ENCODE data around the gene FSCN2. TPM values are rescaled to one million over a fixed set of nuclear protein-coding genes. Genes with fewer than 3 reads are reported as not detected.

Gene FSCN2
- total RNA-seq, 2 donors from 2014 or later, result 7.0 to 13.5 TPM

DNA sequence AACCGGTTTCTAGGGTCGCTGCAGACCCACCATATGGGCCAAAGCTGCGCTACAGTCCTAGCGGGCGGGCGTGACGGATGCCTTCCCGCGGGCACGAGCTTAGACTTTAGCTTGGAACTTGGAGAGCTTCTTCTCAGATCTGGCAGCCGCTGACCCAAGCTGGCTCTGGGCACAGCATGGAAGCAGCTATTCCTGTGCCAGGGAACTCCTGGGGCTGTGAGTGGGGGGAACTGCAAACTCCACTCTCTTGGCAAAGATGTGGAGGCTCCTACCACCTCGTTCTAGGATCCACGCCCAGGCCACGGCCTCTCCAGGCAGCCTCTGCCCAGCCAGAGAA, 15.1 kb downstream of the FSCN2 start:
- Histone ChIP-seq H3K9me3 (no peaks in the 10 kb centered on the region), H3K27ac (no peak overlapping the region), H3K4me1 (peaks cover 11% of the 10 kb centered on the region), H3K4me3 (no peak overlapping the region), H3K27me3 (no peaks in the 10 kb centered on the region), H3K36me3 (replicated peaks in 1 of 2; ENCODE audit: insufficient read depth in 1 of 2, low read depth in 2 of 2) (peaks cover 6 to 8% of the 10 kb centered on the region in 2 donors)
- intact Hi-C loops (cut with DNase I), result no loop called here
- TF ChIP-seq, protein P1, sequence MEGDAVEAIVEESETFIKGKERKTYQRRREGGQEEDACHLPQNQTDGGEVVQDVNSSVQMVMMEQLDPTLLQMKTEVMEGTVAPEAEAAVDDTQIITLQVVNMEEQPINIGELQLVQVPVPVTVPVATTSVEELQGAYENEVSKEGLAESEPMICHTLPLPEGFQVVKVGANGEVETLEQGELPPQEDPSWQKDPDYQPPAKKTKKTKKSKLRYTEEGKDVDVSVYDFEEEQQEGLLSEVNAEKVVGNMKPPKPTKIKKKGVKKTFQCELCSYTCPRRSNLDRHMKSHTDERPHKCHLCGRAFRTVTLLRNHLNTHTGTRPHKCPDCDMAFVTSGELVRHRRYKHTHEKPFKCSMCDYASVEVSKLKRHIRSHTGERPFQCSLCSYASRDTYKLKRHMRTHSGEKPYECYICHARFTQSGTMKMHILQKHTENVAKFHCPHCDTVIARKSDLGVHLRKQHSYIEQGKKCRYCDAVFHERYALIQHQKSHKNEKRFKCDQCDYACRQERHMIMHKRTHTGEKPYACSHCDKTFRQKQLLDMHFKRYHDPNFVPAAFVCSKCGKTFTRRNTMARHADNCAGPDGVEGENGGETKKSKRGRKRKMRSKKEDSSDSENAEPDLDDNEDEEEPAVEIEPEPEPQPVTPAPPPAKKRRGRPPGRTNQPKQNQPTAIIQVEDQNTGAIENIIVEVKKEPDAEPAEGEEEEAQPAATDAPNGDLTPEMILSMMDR (IDR thresholded peaks at IDR 0.05), result no peak
- TF ChIP-seq POLR2A (IDR thresholded peaks at IDR 0.05), result no peak
- DNase-seq, result peak in 1 of 4 donors; percentile 41
- WGBS, 2 donors, result 83 to 93% methylated on average over 3 to 14 of the region's 14 CpGs
- ATAC-seq, result no peak

DNA sequence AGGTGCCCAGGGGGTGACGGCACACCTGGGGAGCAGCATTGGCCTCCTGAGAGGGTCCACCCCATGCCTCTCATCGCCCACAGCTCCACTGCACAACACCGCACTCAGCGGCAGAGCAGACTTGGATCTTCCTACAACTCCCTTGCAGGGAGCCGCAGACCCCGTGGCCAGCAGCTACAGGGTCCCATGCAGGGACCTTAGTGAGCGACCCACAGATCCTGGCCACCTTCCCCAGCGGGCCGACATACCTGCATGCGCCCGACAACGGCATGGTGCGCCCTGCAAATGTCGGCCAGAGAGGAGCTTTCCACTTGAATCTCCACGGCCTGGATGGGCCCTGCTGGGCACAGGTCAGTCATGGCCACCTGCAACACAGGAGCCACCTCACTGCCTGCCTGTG, 15.6 kb downstream of the FSCN2 start:
- peak in 1 of 3 donors; percentile 5 for TF ChIP-seq POLR2A (IDR thresholded peaks at IDR 0.05)
- TF ChIP-seq, protein P1 (IDR thresholded peaks at IDR 0.05), result no peak
- no peak for ATAC-seq

DNA sequence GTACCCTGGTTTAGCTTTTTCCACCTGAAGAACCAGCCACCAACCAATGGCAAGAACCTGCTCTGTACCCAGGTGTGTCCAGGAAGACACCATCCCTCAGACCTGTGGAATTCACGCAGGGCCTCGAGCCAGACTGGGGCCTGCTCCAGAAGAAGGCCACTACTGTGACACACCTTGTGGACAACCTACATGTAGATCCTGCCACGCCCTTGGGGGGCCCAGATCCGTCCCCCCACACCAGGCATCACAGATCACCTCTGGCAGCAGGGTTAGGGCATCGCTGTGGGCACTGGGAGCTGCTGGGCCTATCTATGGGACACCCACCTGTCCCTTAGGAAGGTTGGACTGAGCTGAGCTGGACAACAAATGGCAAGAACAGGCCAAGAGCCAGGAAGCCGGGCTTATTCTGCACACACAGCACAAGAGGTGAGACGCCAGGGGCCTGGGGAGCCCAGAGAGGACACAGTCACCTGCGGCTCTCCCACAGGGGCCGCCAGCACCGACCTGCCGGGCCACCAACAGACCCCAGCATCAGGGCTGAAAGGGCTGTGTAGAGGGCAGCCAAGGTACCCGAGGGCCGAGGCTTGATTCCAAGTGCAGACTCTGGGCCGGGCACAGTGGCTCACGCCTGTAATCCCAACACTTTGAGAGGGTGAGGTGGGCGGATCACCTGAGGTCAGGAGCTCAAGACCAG, 16.3 kb downstream of the FSCN2 start:
- TF ChIP-seq, protein P1 (IDR thresholded peaks at IDR 0.05), result no peak
- peak in 1 of 3 donors; percentile 5 for TF ChIP-seq POLR2A (IDR thresholded peaks at IDR 0.05)
- H3K36me3 ChIP-seq (replicated peaks in 1 of 2; ENCODE audit: insufficient read depth in 1 of 2, low read depth in 2 of 2), result peaks cover 6 to 8% of the 10 kb centered on the region in 2 donors
- H3K27me3 ChIP-seq, result no peaks in the 10 kb centered on the region
- ATAC-seq (no peak), DNase-seq (peak in 1 of 4 donors; percentile 14)
- intact Hi-C loops (cut with DNase I), result no loop called here
- H3K4me1 ChIP-seq, result no peaks in the 10 kb centered on the region
- no peak overlapping the region for H3K27ac ChIP-seq
- H3K9me3 ChIP-seq, result no peaks in the 10 kb centered on the region
- 85 to 89% methylated on average over 8 to 15 of the region's 16 CpGs for WGBS, 2 donors
- H3K4me3 ChIP-seq, result no peak overlapping the region

More for the DNA sequence above, 15.6 kb downstream of the FSCN2 start:
- H3K9me3 ChIP-seq, result no peaks in the 10 kb centered on the region
- peaks cover 6% of the 10 kb centered on the region for H3K4me1 ChIP-seq
- H3K4me3 ChIP-seq, result no peak overlapping the region
- intact Hi-C loops (cut with DNase I), result no loop called here
- peak in 1 of 4 donors; percentile 18 for DNase-seq
- peaks cover 6 to 8% of the 10 kb centered on the region in 2 donors for H3K36me3 ChIP-seq (replicated peaks in 1 of 2; ENCODE audit: insufficient read depth in 1 of 2, low read depth in 2 of 2)
- 93 to 100% methylated on average over 1 to 12 of the region's 15 CpGs for WGBS, 2 donors
- no peak overlapping the region for H3K27ac ChIP-seq
- no peaks in the 10 kb centered on the region for H3K27me3 ChIP-seq

DNA sequence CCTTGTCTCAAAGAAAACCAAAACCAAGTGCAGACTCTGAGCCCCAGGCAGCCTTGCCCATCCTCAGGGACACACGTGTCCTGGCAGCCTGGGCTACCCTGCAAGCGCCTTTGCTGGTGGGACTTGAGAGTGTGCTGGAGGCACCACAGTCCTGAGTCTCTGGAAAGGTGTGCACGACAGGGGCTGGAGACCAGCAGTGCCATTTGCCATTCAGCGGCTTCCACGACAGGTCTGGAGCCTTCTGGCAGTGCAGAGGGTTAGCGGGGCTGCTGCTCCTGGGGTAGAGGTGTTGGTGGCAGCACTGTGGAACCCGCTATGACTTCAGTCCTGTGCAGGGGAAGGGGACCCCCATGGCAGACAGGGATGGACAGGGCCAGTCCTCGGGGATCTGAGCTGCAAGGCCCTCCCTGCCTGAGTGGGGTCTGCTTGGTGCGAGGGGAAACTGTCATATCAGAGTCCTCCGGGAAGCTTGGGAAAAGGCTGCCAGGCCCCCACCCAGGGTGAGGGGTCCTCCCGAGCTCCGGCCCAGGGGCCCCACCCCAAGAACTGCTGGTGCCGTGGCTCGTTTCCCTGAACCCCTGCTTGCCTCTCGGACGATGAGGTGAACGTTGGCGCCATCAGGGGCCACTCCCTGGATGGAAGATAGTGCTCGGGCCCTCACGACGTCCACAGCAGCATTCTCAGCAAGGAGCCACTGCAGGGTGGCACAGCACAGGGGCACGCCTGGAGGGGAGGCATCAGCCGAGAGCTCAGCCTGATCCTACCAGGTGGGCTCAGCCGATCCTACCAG, 17.2 kb downstream of the FSCN2 start:
- Histone ChIP-seq H3K27ac (no peak overlapping the region), H3K36me3 (replicated peaks in 1 of 2; ENCODE audit: insufficient read depth in 1 of 2, low read depth in 2 of 2) (peaks cover 6 to 8% of the 10 kb centered on the region in 2 donors), H3K27me3 (no peaks in the 10 kb centered on the region), H3K4me1 (peaks cover 7% of the 10 kb centered on the region), H3K9me3 (no peaks in the 10 kb centered on the region), H3K4me3 (no peak overlapping the region)
- TF ChIP-seq POLR2A (IDR thresholded peaks at IDR 0.05), result no peak
- TF ChIP-seq, protein P1 (IDR thresholded peaks at IDR 0.05), result no peak
- ATAC-seq (no peak), DNase-seq (peak in 1 of 4 donors; percentile 9)
- intact Hi-C loops (cut with DNase I), result no loop called here
- 86 to 95% methylated on average over 7 to 20 of the region's 24 CpGs for WGBS, 2 donors

Measured in body of pancreas (tissue), 4 donors.